Common myeloid progenitor, CD34-positive (primary cell): Measurements from ENCODE around the gene SGMS2.

Experiments used
- CTCF ChIA-PET: fragments of 350-600 bp; sonication (Branson Sonifier 250); formaldehyde crosslinking; loops from one replicate; lab custom pipeline; 2021; ENCODE audit warnings: antibody characterized with exemption; lab: Charles Lee
- POLR2A ChIA-PET: fragments of 350-600 bp; sonication (Branson Sonifier 250); formaldehyde crosslinking; loops from one replicate; lab custom pipeline; 2021; ENCODE audit warnings: antibody characterized with exemption; lab: Charles Lee
- DNase-seq, 3 donors: peaks; one replicate each; pipeline versions ENCODE4 v3.0.0 to v3.0.0-alpha.2; 2013
- H3K27ac ChIP-seq, 2 experiments: 1 replicate in 1 of 2; 2 replicates in 1 of 2; pipeline ENCODE4 v1.7.0; 2013; ENCODE audit warnings: inconsistent platforms in 2 of 2, low read length in 2 of 2, mild to moderate bottlenecking in 2 of 2, low read depth in 1 of 2, moderate library complexity in 1 of 2; ENCODE audit not compliant: severe bottlenecking in 2 of 2, insufficient read depth in 1 of 2, poor library complexity in 1 of 2
- H3K27me3 ChIP-seq, 5 experiments: replicated peaks in 2 of 5; 1 replicate in 3 of 5; 2 replicates in 2 of 5; pipeline versions ENCODE4 v1.6.1 to v1.7.0; 2013; ENCODE audit warnings: low read length in 4 of 5, mild to moderate bottlenecking in 2 of 5, moderate library complexity in 2 of 5, inconsistent platforms in 1 of 5; ENCODE audit not compliant: insufficient read depth in 5 of 5, control insufficient read depth in 4 of 5
- H3K36me3 ChIP-seq, 4 experiments: 1 replicate in 2 of 4; 2 replicates in 2 of 4; pipeline versions ENCODE4 v1.6.1 to v1.7.0; 2013; ENCODE audit warnings: low read length in 3 of 4, control low read depth in 1 of 4, mild to moderate bottlenecking in 1 of 4; ENCODE audit not compliant: control insufficient read depth in 4 of 4, insufficient read depth in 4 of 4
- H3K4me1 ChIP-seq, 4 experiments: 1 replicate in 3 of 4; 2 replicates in 1 of 4; pipeline versions ENCODE4 v1.6.1 to v1.7.1; 2013; ENCODE audit warnings: low read length in 3 of 4, mild to moderate bottlenecking in 3 of 4, control low read depth in 1 of 4, inconsistent platforms in 1 of 4, moderate library complexity in 1 of 4; ENCODE audit not compliant: control insufficient read depth in 4 of 4, insufficient read depth in 4 of 4; ENCODE audit errors: control extremely low read depth in 1 of 4
- H3K4me3 ChIP-seq, 7 experiments: 1 replicate in 4 of 7; 2 replicates in 3 of 7; pipeline versions ENCODE4 v1.5.1 to v1.7.0; 2013; ENCODE audit warnings: mild to moderate bottlenecking in 7 of 7, low read length in 6 of 7, moderate library complexity in 6 of 7, inconsistent platforms in 2 of 7, low read depth in 2 of 7, control low read depth in 1 of 7; ENCODE audit not compliant: insufficient read depth in 4 of 7, control insufficient read depth in 1 of 7; ENCODE audit errors: extremely low read depth in 1 of 7
- H3K9me3 ChIP-seq, 5 experiments: 1 replicate in 4 of 5; 2 replicates in 1 of 5; pipeline versions ENCODE4 v1.6.1 to v1.7.1; 2013; ENCODE audit warnings: low read length in 4 of 5, mild to moderate bottlenecking in 2 of 5, inconsistent platforms in 1 of 5, low read depth in 1 of 5, moderate library complexity in 1 of 5; ENCODE audit not compliant: control insufficient read depth in 4 of 5, insufficient read depth in 2 of 5; ENCODE audit errors: control extremely low read depth in 1 of 5
- WGBS: methylation state at CpG from one replicate; pipeline ENCODE4 v1.1.5; 2013; ENCODE audit not compliant: insufficient coverage; 5-methylcytosine and 5-hydroxymethylcytosine counted together

The SGMS2 gene

DNA sequence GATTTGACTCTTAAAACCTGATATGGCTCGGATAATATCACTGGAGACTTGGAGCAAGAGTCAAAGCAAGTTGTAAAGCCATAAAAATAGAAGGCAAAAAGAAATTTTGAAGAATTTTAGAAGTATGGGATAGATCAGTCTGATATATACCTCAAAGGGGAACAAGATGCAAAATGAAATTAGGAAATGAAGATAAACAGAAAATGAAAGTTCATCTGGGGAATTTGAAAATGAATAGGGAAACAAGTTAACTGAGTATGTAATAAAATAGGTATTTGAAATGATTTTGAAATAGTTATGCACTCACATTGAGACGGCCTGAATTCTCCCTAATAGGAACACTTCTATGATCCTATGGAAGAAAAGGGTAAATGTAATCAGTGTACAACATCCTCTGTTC lies 112.3 kb downstream of the SGMS2 start:
- Histone ChIP-seq H3K9me3 (no peaks in the 10 kb centered on the region), H3K36me3 (peaks cover 0 to 4% (median 0%) of the 10 kb centered on the region in 4 experiments), H3K4me3 (peak overlapping the region in 1 of 7 experiments; percentile 24), H3K27me3 (no peaks in the 10 kb centered on the region), H3K4me1 (peaks cover 0 to 7% (median 3%) of the 10 kb centered on the region in 4 experiments), H3K27ac (no peak overlapping the region)
- ChIA-PET POLR2A (no interaction called here), CTCF (no interaction called here)
- WGBS = 100% methylated on average over 1 of the region's 2 CpGs
- peak in 2 of 3 donors; percentile 30 to 34 for DNase-seq

DNA sequence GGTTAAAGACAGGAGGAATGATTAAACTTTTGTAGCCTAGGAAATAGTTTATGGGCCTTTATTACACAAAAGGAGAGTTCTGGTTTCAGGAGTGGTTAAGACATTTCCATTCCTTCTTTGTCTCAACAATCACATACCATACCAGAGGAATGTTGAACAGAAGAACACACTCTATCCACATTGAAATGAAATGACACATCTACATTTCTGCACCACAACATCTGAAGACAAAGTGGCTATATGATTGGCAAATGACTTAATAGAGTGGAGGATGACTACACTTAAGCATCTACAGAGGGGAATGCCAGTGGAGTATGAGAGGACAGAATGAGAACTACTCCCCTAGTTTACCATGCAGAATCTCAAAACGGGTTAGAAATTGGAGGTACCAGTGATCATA lies 114.6 kb downstream of the SGMS2 start:
- ChIA-PET POLR2A (no interaction called here), CTCF (interaction anchor here (0.7 kb wide), 1 partner anchor 8 kb away, joined by 3 read pairs; the partner anchor contains the start of gene CYP2U1)
- no peak for DNase-seq
- Histone ChIP-seq H3K36me3 (peaks cover 0 to 4% (median 0%) of the 10 kb centered on the region in 4 experiments), H3K27ac (no peak overlapping the region), H3K4me1 (no peaks in the 10 kb centered on the region), H3K4me3 (no peak overlapping the region), H3K9me3 (peaks cover 0 to 10% (median 3%) of the 10 kb centered on the region in 5 experiments), H3K27me3 (no peaks in the 10 kb centered on the region)
- no CpG with 5 or more reads among the region's 1 CpG for WGBS

DNA sequence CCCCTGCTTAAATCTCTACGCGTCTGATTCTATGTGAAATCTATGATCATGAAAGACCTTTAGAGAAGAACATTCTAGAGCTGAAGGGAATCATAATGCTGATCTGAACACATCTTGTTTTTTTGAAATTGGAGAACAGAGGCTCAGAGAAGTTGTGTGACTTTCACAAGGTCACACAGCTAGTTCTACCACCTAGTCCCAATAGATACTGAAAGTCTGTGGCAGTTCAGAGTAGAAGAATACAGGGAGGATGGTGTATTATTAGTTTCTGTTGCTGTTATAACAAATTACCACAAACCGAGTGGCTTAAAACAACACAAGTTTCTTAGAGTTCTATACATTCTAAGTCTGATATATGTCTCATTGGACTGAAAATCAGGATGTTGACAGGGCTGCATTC lies 121.1 kb downstream of the SGMS2 start:
- DNase-seq = no peak
- Histone ChIP-seq H3K36me3 (peaks cover 0 to 23% (median 8%) of the 10 kb centered on the region in 4 experiments), H3K27me3 (no peaks in the 10 kb centered on the region), H3K27ac (no peak overlapping the region), H3K9me3 (peaks cover 0 to 10% (median 3%) of the 10 kb centered on the region in 5 experiments), H3K4me3 (no peak overlapping the region), H3K4me1 (no peaks in the 10 kb centered on the region)
- CTCF ChIA-PET = no interaction called here
- WGBS = no CpG with 5 or more reads among the region's 3 CpGs
- POLR2A ChIA-PET = no interaction called here

DNA sequence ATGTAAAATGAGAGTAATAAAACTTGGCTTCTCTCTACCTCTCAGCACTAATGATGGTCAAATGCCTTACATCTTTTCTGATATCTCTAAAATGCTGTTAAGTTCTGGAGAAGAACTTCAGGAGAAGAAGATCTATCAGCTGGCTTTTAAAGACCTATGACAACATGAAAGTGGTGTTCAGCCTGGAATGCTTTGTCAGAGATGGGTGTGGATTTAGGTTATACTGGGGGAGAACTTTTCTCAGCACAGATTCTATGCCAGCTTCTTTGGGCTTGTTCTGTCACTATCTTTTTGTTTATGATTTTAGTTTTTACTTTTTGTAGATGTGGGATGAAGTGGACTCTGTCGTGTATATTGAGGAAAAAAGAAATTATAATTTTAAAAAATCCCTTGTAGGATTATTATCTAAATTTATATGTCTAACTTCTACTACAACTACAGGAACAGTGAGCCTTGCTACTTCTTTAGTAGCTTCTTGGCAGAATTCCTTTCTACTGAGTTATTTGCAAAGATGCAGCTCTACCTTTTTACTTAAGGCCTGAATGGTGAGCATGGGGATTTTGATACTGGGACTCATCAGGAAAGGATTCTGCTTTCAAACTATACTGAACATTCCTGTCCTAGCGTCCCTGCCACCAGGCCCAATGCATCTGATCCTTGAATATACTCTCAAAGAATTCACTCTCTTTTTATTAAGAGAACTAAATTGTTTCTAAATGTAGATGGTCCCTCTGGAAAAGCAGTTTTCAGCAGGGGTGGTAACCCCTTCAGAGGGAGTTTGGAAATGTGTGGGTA lies 126.2 kb downstream of the SGMS2 start:
- CTCF ChIA-PET = interaction anchor here (1.1 kb wide), 1 partner anchor 9 kb away, joined by 3 read pairs; no protein-coding TSS in a partner anchor
- no CpG with 5 or more reads among the region's 2 CpGs for WGBS
- H3K27ac ChIP-seq = no peak overlapping the region
- no peaks in the 10 kb centered on the region for H3K4me1 ChIP-seq
- H3K9me3 ChIP-seq = peaks cover 0 to 8% (median 0%) of the 10 kb centered on the region in 5 experiments
- no peak overlapping the region for H3K4me3 ChIP-seq
- peaks cover 0 to 32% (median 7%) of the 10 kb centered on the region in 4 experiments for H3K36me3 ChIP-seq
- POLR2A ChIA-PET = no interaction called here
- no peaks in the 10 kb centered on the region for H3K27me3 ChIP-seq
- no peak for DNase-seq

DNA sequence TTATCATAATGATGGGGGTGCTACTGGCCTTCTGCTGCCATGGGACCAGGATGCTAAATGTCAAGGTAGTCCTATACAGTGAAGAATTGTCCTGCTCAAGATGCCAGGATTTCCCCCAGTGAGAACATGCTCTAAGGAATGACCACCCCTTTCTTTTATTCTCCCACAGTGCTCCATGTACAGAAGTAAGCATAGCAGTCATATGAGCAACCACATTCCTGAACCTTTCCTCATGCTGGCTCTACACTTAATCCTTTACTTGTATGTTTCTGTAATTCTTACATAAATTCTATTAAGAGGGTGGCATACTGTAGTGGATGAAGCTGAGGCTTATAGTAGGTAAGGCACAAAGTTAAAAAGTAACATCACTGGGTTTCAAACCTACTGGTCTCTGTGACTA lies 126.8 kb downstream of the SGMS2 start:
- POLR2A ChIA-PET = no interaction called here
- Histone ChIP-seq H3K4me3 (no peak overlapping the region), H3K27ac (no peak overlapping the region), H3K27me3 (no peaks in the 10 kb centered on the region), H3K36me3 (peaks cover 0 to 30% (median 5%) of the 10 kb centered on the region in 4 experiments), H3K9me3 (peaks cover 0 to 10% (median 0%) of the 10 kb centered on the region in 5 experiments), H3K4me1 (no peaks in the 10 kb centered on the region)
- no peak for DNase-seq
- CTCF ChIA-PET = no interaction called here

DNA sequence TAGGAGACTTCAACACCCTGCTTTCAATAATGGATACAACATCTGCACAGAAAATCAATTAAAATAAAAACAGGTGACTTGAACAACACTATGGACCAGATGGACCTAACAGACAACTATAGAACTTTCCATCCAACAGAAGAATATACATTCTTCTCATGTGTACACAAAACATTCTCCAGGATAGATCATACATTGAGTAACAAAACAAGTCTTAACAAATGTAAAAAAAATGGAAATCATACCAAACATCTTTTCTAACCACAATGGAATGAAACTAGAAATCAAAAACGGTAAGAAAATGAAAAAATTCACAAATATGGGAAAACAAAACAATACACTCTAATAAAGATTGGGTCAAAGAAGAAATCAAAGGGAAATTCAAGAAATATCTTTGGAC lies 131.3 kb downstream of the SGMS2 start:
- peaks cover 0 to 8% (median 0%) of the 10 kb centered on the region in 4 experiments for H3K36me3 ChIP-seq
- ChIA-PET CTCF (no interaction called here), POLR2A (no interaction called here)
- no peak for DNase-seq
- no peak overlapping the region for H3K4me3 ChIP-seq
- no peaks in the 10 kb centered on the region for H3K4me1 ChIP-seq
- WGBS = no CpG with 5 or more reads among the region's 1 CpG
- H3K9me3 ChIP-seq = peaks cover 0 to 13% (median 0%) of the 10 kb centered on the region in 5 experiments
- H3K27ac ChIP-seq = no peak overlapping the region
- no peaks in the 10 kb centered on the region for H3K27me3 ChIP-seq
